AG08395 (cell line): ENCODE results near the gene ALKBH2.

Source experiments
- DNase-seq: peaks from one replicate; pipeline ENCODE4 v3.0.0; 2012; ENCODE audit warnings: mixed read lengths, low spot score

ALKBH2 gene

GRCh38 chr12:109093022-109093918 is at the start of gene ALKBH2:
TSS of gene ALKBH2 (minus strand) at chr12:109093472. CDS start at chr12:109092786, 686 bp downstream.
- DNase-seq = peak; percentile 93

- DNase-seq = no peak
These were observed 47.3 kb upstream of the ALKBH2 start for GRCh38 chr12:109140560-109140959.

- no peak for DNase-seq
These were observed 46.5 kb upstream of the ALKBH2 start for GRCh38 chr12:109139791-109140190.

GRCh38 chr12:109139360-109139759 is 46.1 kb upstream of the ALKBH2 start:
- no peak for DNase-seq

GRCh38 chr12:109137055-109137454 is 43.8 kb upstream of the ALKBH2 start:
- no peak for DNase-seq

- peak; percentile 83 for DNase-seq
These were observed 41.1 kb upstream of the ALKBH2 start for GRCh38 chr12:109134186-109134917.

- peak; percentile 65 for DNase-seq
These were observed 38.1 kb upstream of the ALKBH2 start for GRCh38 chr12:109131154-109132050.

GRCh38 chr12:109130297-109131153 is 37.3 kb upstream of the ALKBH2 start:
- DNase-seq = peak; percentile 10

GRCh38 chr12:109127533-109128242 is 34.4 kb upstream of the ALKBH2 start:
- no peak for DNase-seq

GRCh38 chr12:109126784-109127183 is 33.5 kb upstream of the ALKBH2 start:
- DNase-seq = peak; percentile 10

GRCh38 chr12:109125791-109126190 is 32.5 kb upstream of the ALKBH2 start:
- DNase-seq = no peak

GRCh38 chr12:109124878-109125648 is 31.8 kb upstream of the ALKBH2 start:
- DNase-seq = no peak

GRCh38 chr12:109121346-109121880 is 28.1 kb upstream of the ALKBH2 start:
- DNase-seq = no peak

GRCh38 chr12:109120557-109120956 is 27.3 kb upstream of the ALKBH2 start:
- no peak for DNase-seq

- DNase-seq = no peak
These were observed 26.8 kb upstream of the ALKBH2 start for GRCh38 chr12:109120095-109120494.

GRCh38 chr12:109116611-109116949 is 23.3 kb upstream of the ALKBH2 start:
- no peak for DNase-seq

- DNase-seq = no peak
These were observed 22.7 kb upstream of the ALKBH2 start, which contains the start of gene ACACB for GRCh38 chr12:109115758-109116610. TSS of gene ACACB (plus strand) at chr12:109116587. CDS start at chr12:109139406, 22,819 bp downstream.

- no peak for DNase-seq
These were observed 22.1 kb upstream of the ALKBH2 start for GRCh38 chr12:109115404-109115757.
